GM21717 (cell line): ENCODE measurements around the gene KLHL36.

ENCODE experiments used
- ATAC-seq: cut with Tn5 transposase; IDR thresholded peaks from one replicate; pipeline ENCODE4 v1.9.1; 2021; ENCODE audit warnings: mild to moderate bottlenecking, moderate library complexity; ENCODE audit not compliant: unreplicated experiment

Gene KLHL36

GRCh38 chr16:84641643-84642358 is 6.5 kb upstream of the KLHL36 start:
- ATAC-seq, result no peak

DNA sequence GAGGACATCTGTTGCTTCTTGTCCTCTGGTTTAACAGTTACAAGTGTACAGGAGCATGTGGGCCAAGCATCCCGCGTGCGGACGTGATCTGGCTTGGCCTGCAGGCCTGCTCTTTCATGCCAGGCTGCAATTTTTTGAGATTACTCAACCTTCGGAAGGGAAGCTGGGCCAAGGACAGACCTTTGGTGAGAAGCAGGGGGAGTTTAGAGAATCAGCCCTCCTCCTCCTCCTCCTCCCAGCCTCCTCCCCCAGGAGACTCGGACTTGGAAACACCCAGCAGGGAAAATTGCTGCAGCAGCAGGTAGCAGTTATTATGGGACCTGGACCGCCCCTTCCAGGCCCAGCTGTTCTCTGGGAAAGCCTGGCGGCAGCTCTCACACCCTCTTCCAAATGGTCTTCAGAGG is 5.1 kb upstream of the KLHL36 start:
- no peak for ATAC-seq

DNA sequence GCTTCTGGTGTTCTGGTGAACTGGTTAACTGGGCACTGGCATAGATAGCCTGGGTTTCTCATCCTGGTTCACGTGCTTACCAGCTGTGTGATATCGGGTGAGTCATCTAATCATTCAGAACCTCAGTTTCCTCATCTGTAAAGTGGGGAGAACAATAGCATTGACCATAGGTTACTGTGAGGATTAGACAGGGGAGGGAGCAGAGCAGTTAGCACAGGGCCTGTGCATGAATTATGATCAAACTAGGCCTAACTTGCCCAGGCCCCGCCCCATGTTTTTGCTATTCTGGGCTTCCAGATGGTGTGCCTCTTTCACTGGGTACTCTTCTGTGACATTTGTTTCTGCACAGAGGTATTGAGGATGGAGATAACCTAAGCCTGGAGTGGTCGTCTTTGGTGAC is 4.6 kb upstream of the KLHL36 start:
- no peak for ATAC-seq

DNA sequence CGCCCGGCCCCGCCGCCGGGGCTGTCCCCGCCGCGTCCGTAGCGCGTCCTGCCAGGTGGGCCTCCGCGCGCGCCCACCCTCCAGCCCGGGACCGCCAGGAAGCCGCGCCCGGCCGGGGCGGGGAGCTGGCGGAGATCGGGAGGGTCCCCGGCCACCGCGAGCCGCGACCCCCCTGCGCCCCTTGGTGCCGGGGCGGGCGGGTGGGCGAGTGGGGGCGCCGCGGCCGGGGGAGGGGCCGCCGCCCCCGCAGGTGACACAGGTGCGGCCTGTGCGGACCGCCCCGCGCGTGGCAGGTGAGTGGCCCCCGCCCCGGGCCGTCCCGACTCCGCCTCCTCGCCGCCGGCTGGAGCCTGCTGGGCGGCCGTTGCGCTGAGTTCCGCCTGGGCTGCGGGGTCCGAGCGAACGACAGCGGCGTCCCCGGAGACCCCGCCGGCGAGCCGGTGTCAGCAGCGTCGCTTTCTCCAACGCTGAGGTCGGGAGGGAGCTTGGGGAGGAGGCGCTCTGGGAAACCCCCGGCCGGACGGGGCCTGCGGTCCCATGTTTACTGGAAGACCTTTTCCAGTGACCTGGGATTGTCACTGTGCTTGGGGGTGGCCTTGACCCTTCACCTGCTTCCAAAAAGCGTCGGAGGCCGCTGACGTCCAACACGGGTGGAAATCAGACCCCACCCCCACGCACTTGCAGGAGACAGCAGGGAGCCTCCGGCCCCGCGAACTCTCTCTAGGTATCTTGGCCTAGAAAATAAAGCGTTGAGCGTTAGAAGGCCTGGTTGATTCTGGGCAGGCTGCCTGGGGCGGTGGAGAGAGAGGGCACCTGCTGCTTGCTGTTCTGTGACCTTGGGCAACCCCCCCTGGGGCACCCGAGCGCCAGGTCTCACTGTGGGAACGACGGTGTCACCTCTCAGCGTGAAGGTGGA is 542 bp downstream of the KLHL36 start:
- ATAC-seq, result peak; percentile 67

- ATAC-seq, result no peak
Measured at GRCh38 chr16:84649511-84649861, 1.2 kb downstream of the KLHL36 start.

DNA sequence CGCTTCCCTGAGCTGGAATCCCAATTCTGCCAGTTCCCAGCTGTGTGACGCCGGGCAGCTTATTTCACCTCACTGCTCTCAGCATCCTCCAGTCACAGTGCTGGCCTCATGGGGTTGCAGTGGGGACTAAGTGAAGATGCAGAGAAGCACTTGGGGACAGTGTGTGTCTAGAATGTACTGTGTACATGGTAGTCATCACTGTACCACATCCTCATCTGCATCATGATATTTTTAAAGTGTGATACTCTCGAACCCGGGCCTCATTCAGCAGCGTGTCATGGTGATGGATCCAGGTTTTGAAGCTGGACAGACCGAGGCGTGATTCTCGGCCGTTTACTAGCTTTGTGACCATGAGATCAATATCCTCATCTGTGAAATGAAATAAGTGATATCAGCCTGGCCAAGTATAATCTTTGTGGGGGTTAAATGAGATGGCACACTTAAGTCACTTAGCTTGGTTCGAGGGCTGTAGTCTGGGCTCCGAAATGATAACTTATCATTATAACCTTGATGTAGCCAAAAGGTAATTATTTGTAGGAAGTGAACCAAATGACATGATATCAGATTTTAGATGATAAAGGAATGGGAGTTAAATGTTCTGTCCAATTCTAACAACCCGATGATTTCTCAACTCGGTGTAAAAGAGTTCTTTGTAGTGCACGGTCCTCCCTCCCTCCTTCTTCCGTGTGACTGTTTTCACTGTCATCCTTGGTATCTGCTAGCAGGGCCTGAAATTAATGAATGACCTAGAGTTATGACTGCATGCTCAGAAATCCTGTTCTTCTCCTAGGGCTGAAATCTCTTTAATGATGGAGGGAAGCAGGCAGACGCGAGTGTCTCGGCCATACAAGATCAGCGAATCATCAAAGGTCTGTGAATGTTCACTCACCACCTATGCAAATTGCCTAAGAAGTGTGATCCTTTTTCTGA is 2.0 kb downstream of the KLHL36 start:
- no peak for ATAC-seq

- no peak for ATAC-seq
Measured at GRCh38 chr16:84652566-84652965, 4.3 kb downstream of the KLHL36 start.

- ATAC-seq, result no peak
Measured at GRCh38 chr16:84654238-84654637, 5.9 kb downstream of the KLHL36 start.

DNA sequence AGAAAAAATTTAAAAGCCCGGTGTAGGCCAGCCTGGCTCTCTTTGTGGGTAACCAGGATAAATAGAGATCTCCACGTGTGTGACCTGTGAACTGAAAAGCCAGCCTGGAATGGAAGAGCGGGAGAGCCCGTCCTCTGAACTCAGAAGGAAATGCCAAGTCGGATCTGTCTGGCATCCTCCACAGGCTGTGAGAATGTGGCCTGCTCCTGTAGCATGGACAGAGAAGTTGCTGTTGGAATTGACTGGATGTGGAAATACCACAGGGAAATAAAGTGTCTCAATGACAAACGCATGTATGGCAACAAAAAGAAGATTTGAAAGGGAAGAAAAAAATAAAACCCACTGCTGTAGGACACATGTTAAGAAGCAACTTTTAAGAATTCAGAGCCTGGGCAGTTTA is 6.7 kb downstream of the KLHL36 start:
- no peak for ATAC-seq

GRCh38 chr16:84656649-84657048 is 8.3 kb downstream of the KLHL36 start:
- ATAC-seq, result no peak

DNA sequence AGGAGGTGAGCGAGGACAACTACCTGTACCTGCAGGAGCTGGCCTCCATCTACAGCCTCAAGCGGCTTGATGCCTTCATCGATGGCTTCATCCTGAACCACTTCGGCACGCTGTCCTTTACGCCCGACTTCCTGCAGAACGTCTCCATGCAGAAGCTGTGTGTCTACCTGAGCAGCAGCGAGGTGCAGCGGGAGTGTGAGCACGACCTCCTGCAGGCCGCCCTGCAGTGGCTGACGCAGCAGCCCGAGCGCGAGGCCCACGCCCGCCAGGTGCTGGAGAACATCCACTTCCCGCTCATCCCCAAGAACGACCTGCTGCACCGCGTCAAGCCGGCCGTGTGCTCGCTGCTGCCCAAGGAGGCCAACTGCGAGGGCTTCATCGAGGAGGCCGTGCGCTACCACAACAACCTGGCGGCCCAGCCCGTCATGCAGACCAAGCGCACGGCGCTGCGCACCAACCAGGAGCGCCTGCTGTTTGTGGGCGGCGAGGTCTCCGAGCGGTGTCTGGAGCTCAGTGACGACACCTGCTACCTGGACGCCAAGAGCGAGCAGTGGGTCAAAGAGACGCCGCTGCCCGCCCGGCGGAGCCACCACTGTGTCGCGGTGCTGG is 9.0 kb downstream of the KLHL36 start:
- ATAC-seq, result no peak

- ATAC-seq, result no peak
Measured at GRCh38 chr16:84658690-84659089, 10.4 kb downstream of the KLHL36 start.

DNA sequence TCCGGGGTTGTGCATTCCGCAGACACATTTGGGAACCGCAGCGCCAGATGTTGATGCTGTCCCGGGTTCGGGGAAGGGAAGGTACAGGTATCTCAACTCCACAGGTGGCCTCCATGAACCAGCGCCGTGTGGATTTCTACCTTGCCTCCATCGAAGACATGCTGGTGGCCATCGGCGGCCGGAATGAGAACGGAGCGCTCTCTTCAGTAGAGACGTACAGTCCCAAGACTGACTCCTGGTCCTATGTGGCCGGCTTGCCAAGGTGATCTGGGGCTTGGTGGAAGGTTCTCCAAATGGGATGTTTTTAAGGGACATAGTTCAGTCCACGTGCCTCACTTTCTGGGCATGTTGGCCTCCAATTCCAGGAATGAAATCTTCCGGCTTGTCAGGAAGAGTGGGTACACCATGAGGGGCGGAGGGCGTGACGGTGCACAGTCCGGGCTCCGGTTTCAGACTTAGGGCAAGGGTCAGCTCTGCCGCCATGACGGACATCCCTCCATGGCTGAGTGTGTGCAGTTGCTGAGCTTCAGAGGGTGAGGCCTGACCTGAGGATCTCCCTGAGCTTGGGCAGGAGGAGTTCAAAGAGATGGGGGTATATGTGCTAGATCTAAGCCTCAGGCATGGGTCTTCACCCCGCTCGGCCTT is 11.5 kb downstream of the KLHL36 start:
- ATAC-seq, result no peak

GRCh38 chr16:84660973-84661372 is 12.7 kb downstream of the KLHL36 start:
- ATAC-seq, result no peak

- ATAC-seq, result no peak
Measured at GRCh38 chr16:84661418-84662060, 13.2 kb downstream of the KLHL36 start.

DNA sequence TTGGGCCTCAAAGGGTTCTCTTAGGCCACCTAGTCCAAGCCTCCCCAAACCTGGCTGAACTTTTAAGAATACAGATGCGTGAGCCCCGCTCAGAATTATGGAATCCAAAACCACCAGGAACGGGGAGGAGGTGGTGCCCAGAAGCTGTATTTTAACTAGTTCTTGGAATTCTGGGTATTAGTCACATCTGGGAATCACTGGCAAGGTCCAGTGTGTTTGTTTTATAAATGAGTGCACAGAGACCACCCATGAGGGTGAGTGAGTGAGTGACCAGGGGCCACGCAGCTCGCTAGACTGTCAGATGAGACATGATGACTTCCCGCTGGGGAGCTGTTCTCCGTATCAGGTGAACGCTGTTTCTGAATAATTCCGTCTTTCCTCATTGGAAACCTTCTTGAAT is 14.2 kb downstream of the KLHL36 start:
- ATAC-seq, result no peak

DNA sequence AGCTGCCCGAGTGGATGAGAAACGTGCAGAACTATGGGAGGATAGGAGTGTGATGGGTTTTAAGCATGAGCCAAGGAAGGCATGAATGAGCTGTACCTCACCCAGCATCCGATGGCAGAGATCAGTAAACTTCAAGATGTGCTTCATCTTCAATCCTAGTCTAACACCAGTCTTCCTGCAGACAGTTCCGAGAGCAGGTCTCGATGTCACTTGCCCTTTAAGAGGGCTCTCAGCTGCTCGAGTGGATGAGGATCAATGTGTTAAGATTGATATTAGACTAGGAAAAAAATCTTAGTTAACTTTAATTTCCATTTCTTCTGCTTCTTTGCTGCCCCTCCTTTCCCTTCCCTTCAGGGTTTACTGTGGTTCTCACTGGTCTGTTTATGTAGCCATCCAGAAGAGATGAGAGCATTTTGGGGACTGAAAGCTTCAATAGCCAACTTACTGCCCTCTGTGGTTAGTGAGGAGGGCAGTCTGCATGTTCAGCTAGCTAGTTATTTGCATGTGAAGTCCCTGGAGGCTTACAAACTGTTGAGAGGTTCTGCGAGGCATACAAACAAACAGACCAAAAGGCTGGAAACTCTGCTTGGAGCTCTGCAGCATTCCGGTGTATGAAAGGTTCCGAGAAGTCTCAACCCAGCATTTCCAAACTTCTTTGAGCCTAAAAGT is 15.3 kb downstream of the KLHL36 start:
- ATAC-seq, result peak; percentile 46

- ATAC-seq, result no peak
Measured at GRCh38 chr16:84665359-84665758, 17.0 kb downstream of the KLHL36 start.

DNA sequence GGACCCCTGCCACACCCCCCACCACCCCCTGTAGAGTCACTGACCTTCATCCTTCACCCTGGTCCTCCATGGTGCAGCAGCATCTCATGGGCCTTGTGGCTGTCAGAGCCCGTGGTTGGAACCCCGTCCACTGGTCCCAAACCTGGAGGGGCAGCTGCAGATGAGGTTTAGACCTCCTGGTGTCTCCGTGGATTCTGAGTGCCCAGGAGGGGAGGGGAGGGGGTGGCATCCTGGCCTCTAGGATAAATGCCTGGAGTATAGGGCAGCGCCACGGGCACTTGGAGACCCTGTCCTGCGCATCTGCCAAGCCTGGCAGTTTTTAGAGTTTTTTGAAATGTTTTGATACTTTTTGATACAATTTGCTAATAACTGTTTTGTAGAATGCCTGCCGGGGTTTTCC is 17.5 kb downstream of the KLHL36 start:
- no peak for ATAC-seq
